AG09309 (cell line): ENCODE data around the gene SIRT6.
"Not testable (repeated sequence)": the region's sequence is repeated elsewhere in the genome, so short reads cannot be mapped to it uniquely, and the experiment has no call there.

Experiments used
- DNase-seq: peaks from one replicate; pipeline ENCODE4 v3.0.0-alpha.2; 2010; ENCODE audit warnings: low read depth
- H3K4me3 ChIP-seq: 2 replicates; pipeline ENCODE4 v1.5.1; 2011; ENCODE audit warnings: mild to moderate bottlenecking, low read depth, low read length, moderate library complexity; ENCODE audit not compliant: control insufficient read depth
- TF ChIP-seq, protein P1 (sequence below): IDR thresholded peaks from 2 replicates; pipeline ENCODE4 v1.5.1; 2011; ENCODE audit warnings: mild to moderate bottlenecking, low read depth, low read length, inconsistent platforms; ENCODE audit not compliant: insufficient read depth, control insufficient read depth; ENCODE audit errors: missing control alignments

Gene SIRT6

DNA sequence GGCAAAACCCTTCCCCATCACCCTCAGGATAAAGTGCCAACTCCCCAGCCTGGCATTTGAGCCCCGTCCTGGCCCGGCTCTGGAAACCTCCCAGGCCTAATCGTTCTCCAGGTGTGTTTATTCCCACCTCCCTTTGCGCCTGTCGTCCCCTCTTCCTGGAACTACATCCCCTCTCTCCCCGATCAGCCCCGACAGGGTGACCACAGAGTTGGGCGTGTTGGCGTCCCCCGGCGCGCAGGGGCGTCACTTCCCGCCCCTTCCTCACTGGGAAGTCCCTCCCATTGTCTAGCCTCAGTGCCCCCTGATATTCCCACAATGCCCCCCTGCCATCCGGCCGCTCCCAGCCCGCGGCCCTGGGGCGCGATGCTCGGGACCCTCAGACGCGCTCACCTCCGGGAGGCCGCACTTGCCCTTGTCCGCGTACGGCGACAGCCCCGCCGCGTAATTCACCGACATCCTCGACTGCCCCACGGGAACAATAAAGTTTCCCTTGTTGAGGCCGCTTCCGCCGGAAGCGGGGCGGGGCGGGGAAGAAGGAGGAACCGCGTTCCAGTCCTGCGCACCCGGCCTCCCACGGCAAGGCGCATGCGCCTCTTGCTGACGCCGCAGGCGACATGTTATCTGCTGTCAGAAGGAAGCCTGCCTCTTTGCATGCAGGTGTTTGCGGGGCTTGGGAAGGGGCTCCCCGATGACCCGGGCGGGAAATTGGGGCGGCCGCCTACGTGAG is at the start of gene SIRT6, which contains the start of gene ANKRD24:
SIRT6 (minus strand) TSS at position 480 of the 727 bp plus-strand sequence; CDS start at position 456, 24 bp downstream.
ANKRD24 (plus strand) TSS at position 606 of the 727 bp plus-strand sequence. CDS start 3,737 bp downstream, outside the sequence.
- TF ChIP-seq, protein P1, sequence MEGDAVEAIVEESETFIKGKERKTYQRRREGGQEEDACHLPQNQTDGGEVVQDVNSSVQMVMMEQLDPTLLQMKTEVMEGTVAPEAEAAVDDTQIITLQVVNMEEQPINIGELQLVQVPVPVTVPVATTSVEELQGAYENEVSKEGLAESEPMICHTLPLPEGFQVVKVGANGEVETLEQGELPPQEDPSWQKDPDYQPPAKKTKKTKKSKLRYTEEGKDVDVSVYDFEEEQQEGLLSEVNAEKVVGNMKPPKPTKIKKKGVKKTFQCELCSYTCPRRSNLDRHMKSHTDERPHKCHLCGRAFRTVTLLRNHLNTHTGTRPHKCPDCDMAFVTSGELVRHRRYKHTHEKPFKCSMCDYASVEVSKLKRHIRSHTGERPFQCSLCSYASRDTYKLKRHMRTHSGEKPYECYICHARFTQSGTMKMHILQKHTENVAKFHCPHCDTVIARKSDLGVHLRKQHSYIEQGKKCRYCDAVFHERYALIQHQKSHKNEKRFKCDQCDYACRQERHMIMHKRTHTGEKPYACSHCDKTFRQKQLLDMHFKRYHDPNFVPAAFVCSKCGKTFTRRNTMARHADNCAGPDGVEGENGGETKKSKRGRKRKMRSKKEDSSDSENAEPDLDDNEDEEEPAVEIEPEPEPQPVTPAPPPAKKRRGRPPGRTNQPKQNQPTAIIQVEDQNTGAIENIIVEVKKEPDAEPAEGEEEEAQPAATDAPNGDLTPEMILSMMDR: no peak
- H3K4me3 ChIP-seq: peak within 1 kb of the TSS; percentile 71
- peak; percentile 83 for DNase-seq

DNA sequence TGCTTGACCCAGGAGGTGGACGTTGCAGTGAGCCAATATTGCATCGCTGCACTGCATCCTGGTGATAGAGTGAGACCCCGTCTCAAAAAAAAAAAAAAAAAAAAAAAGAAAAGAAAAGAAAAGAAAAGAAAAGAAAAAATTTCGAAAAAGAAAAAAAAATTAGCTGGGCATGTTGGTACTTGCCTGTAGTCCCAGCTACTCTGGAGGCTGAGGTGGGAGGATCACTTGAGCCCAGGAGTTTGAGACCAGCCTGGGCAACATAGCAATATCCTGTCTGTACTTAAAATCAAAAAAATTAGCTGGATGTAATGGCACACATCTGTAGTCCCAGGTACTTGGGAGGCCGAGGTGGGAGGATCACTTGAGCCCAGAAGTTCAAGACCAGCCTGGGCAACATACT is 49.8 kb upstream of the SIRT6 start:
- not testable (repeated sequence) for DNase-seq, H3K4me3 ChIP-seq

DNA sequence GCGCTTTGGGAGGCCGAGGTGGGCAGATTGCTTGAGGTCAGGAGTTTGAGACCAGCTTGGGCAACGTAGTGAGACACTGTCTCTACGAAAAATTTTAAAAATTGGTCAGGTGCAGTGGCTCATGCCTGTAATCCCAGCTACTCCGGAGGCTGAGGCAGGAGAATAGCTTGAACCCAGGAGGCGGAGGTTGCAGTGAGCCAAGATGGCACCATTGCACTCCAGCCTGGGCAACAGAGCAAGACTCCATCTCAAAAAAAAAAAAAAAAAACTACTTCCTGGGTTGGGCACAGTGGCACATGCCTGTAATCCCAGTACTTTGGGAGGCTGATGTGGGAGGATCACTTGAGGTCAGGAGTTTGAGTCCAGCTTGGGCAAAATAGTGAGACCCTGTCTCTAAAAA is 49.2 kb upstream of the SIRT6 start:
- not testable (repeated sequence) for H3K4me3 ChIP-seq, DNase-seq

DNA sequence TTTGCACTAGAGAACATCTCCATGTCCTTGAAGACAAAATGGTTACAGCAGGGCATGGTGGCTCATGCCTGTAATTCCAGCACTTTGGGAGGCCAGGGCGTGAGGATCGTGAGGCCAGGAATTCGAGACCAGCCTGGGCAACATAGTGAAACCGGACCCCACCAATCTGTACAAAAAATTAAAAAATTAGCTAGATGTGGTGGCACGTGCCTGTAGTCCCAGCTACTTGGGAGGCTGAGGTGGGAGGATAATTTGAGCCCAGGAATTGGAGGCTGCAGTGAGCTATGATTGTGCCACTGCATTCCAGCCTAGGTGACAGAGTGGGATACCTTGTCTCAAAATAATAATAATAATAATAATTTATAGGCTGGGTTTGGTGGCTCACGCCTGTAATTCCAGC is 47.9 kb upstream of the SIRT6 start:
- not testable (repeated sequence) for DNase-seq, H3K4me3 ChIP-seq

DNA sequence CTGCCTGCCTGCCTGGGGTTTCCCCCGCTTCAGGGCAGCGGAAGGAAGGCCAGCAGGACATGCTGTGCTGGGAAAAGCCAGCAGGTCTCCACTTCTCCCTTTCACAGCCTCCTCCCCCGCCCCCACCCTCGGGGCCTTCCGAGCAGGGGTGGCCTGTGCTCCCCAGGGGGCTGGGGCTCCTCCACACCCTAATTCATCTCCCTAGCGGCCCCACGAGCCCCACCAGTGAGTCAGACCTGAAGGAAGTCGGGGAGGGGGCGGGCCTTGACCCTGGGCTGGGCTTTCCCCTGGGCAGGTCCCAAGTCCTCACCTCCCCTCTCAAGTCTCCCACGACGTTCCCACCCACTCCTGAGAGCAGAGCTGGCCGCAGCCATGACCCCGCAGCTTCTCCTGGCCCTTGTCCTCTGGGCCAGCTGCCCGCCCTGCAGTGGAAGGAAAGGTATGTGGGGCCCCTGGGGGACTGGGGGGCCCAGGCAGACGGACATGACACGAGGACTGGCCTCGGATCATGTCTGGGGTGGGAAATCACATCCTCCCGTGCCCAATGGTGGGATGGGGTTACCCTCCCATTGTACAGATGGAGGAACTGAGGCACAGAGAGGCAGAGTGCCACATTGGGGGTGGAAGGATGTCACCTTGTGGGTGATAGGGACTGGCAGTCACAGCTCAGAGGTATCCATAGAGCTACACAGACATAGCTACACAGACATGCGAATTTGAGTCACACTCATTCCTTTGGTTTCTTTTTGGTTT is 47.0 kb upstream of the SIRT6 start, which contains the start of gene EBI3:
EBI3 (plus strand) TSS at position 345 of the 753 bp plus-strand sequence; CDS start at position 373, 28 bp downstream.
- no peak for DNase-seq
- H3K4me3 ChIP-seq: no peak within 1 kb of the TSS
- TF ChIP-seq, protein P1: no peak

DNA sequence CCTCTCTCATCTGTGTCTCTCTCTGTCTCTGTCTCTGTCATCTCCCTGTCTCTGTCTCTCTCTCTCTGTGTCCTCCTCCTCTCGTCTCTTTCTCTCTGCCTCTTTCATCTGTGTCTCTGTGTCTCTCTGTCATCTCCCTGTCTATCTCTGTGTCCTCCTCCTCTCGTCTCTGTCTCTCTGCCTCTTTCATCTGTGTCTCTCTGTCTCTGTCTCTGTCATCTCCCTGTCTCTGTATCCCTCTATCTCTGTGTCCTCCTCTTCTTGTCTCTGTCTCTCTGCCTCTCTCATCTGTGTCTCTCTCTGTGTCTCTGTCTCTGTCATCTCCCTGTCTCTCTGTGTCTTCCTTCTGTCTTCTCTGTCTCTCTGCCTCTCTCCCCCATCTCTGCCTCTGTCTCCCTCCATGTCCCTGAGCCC is 46.4 kb upstream of the SIRT6 start:
- TF ChIP-seq, protein P1: no peak
- H3K4me3 ChIP-seq: no peak overlapping the region

DNA sequence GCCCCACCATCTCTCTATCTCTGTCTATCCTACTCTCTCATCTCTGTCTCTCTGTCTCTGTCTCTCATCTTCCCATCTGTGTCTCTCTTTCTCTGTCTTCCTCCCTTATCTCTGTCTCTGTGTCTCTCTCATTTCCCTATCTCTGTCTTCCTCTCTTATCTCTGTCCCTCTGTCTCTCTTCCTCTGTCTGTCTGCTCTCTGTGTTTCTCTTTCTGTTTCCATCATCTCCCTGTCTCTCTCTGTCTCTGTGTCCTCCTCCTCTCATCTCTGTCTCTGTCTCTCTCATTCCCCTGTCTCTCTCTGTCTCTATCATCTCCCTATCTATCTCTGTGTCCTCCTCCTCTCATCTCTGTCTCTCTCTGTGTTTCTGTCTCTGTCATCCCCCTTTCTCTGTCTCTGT is 45.4 kb upstream of the SIRT6 start:
- H3K4me3 ChIP-seq: no peak overlapping the region
- TF ChIP-seq, protein P1: no peak
- DNase-seq: no peak

More for the DNA sequence above, 46.4 kb upstream of the SIRT6 start:
- DNase-seq: no peak

DNA sequence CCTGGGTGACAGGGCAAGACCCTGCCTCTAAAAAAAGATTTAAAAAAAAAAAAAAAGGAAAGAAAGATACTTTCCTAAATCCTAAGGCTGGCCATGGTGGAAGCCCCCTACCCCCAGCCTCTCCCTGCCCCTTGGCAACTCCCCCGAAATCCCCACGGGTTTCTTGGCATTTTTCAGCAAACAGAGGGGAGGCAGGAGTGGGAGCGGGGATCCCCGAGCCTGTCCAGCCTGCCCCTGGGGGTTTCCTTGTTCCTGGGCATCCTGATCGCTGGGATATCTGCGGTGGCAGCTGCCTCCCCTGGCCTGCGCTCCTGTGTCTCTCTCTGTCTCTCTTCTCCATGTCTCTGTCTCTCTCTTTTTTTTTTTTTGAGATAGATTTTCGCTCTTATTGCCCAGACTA is 43.5 kb upstream of the SIRT6 start:
- TF ChIP-seq, protein P1: no peak
- H3K4me3 ChIP-seq: no peak overlapping the region
- DNase-seq: no peak
